A673 (cell line): ENCODE data around the gene MGAT5B.

Experiments used
- CTCF ChIP-seq: fragments of 300-800, 200-600 bp; sonication (generic); conservative IDR thresholded peaks from 2 replicates; pipeline ENCODE4 v1.5.1; 2017; ENCODE audit warnings: low read depth, mild to moderate bottlenecking, antibody characterized with exemption, low read length, moderate library complexity, mixed read lengths
- EZH2 ChIP-seq: fragments of 200-600 bp; sonication (generic); IDR thresholded peaks from 2 replicates; pipeline ENCODE4 v1.6.1; 2017; ENCODE audit warnings: borderline replicate concordance, low read depth, mild to moderate bottlenecking, mixed read lengths, antibody characterized with exemption, low read length; ENCODE audit not compliant: poor library complexity, severe bottlenecking

DNA sequence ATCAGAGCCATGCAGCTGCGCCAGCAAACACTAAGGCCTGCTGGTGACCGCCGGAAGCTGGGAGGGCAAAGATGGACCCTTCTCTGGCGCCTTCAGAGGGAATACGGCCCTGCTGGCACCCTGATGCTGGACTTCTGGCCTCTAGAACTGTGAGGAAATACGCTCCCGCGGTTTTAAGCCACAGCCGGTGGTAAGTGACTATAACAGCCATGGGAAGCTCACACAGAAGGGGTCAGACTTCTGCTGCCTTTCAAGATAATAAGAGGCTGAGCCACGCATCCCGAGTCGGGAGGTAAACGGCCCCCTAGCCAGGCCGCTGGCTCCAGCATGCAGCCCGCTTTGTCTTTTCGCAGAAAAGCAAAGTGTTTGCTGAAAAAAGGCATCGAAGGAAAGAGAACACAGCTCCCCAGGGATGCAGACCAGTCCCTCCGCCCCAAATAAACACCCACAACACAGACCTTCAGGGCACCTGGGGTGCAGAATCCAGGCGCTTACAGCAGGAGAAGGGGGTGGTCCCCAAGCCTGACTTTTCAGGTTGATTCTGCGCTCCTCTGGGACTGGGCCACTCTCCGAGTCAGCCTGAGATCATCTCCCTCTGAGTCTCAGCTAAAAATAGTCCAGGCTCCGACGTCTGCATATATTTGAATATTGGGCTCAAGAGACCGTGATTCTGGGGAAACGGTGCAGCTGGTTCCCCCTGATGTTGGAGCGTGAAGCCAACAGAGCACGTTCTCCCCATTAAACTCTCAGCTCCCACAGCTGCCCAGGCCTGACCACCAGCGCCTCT, 89.7 kb downstream of the MGAT5B start:
- no peak for TF ChIP-seq CTCF
- no peak for TF ChIP-seq EZH2
